H9 (cell line): ENCODE data around the gene ENC1. TPM values are rescaled to one million over a fixed set of nuclear protein-coding genes. Genes with fewer than 3 reads are reported as not detected.

Experiments
- DNase-seq: peaks from one replicate; pipeline ENCODE4 v3.0.0-alpha.2; 2017
- H2AFZ ChIP-seq: one replicate; pipeline ENCODE4 v1.6.1; 2013; ENCODE audit warnings: mild to moderate bottlenecking, low read length, control low read depth, moderate library complexity
- H2AK5ac ChIP-seq: 2 replicates; pipeline ENCODE4 v1.6.1; 2013; ENCODE audit warnings: low read length, control low read depth, mixed read lengths; ENCODE audit not compliant: insufficient read length
- H2BK120ac ChIP-seq: one replicate; pipeline ENCODE4 v1.6.1; 2013; ENCODE audit warnings: low read depth, mild to moderate bottlenecking, low read length, control low read depth, inconsistent platforms; ENCODE audit not compliant: poor library complexity, severe bottlenecking
- H2BK12ac ChIP-seq: 2 replicates; pipeline ENCODE4 v1.6.1; 2013; ENCODE audit warnings: low read length, control low read depth, mixed read lengths, low read depth; ENCODE audit not compliant: insufficient read length
- H2BK15ac ChIP-seq: 2 replicates; pipeline ENCODE4 v1.6.1; 2013; ENCODE audit warnings: low read depth, low read length, control low read depth
- H2BK20ac ChIP-seq: one replicate; pipeline ENCODE4 v1.6.1; 2013; ENCODE audit warnings: low read depth, mild to moderate bottlenecking, low read length, control low read depth, inconsistent platforms; ENCODE audit not compliant: poor library complexity, severe bottlenecking
- H2BK5ac ChIP-seq: 2 replicates; pipeline ENCODE4 v1.6.1; 2013; ENCODE audit warnings: low read length, control low read depth, mixed read lengths; ENCODE audit not compliant: insufficient read length
- H3K14ac ChIP-seq: 2 replicates; pipeline ENCODE4 v1.6.1; 2013; ENCODE audit warnings: low read length, control low read depth; ENCODE audit not compliant: insufficient read depth
- H3K18ac ChIP-seq: 2 replicates; pipeline ENCODE4 v1.6.1; 2013; ENCODE audit warnings: low read depth, mild to moderate bottlenecking, mixed read lengths, low read length, control low read depth; ENCODE audit not compliant: insufficient read length
- H3K23ac ChIP-seq: 2 replicates; pipeline ENCODE4 v1.6.1; 2013; ENCODE audit warnings: low read length, control low read depth, mixed read lengths, low read depth; ENCODE audit not compliant: insufficient read length
- H3K23me2 ChIP-seq: 2 replicates; pipeline ENCODE4 v1.6.1; 2013; ENCODE audit warnings: low read depth, mild to moderate bottlenecking, mixed read lengths, low read length, control low read depth; ENCODE audit not compliant: insufficient read length, poor library complexity, severe bottlenecking
- H3K27ac ChIP-seq: 2 replicates; pipeline ENCODE4 v1.5.1; 2013; ENCODE audit warnings: low read length, control low read depth, mixed read lengths, low read depth; ENCODE audit not compliant: insufficient read length
- H3K27me3 ChIP-seq: 2 replicates; pipeline ENCODE4 v1.6.1; 2013; ENCODE audit warnings: low read length, control low read depth, inconsistent platforms; ENCODE audit not compliant: insufficient read depth
- H3K4ac ChIP-seq: 2 replicates; pipeline ENCODE4 v1.6.1; 2013; ENCODE audit warnings: low read depth, mild to moderate bottlenecking, control low read depth, inconsistent platforms, low read length, moderate library complexity
- H3K4me1 ChIP-seq: 2 replicates; pipeline ENCODE4 v1.6.1; 2013; ENCODE audit warnings: low read length, control low read depth, inconsistent platforms; ENCODE audit not compliant: insufficient read depth
- H3K4me2 ChIP-seq: 2 replicates; pipeline ENCODE4 v1.6.1; 2013; ENCODE audit warnings: low read length, control low read depth, mixed read lengths; ENCODE audit not compliant: insufficient read length, insufficient read depth
- H3K56ac ChIP-seq: 2 replicates; pipeline ENCODE4 v1.6.1; 2013; ENCODE audit warnings: low read depth, mild to moderate bottlenecking, mixed read lengths, low read length, control low read depth; ENCODE audit not compliant: insufficient read length
- H3K79me1 ChIP-seq: 2 replicates; pipeline ENCODE4 v1.6.1; 2013; ENCODE audit warnings: low read depth, mild to moderate bottlenecking, moderate library complexity, low read length, control low read depth, inconsistent platforms; ENCODE audit not compliant: insufficient read depth, poor library complexity, severe bottlenecking
- H3K79me2 ChIP-seq: 2 replicates; pipeline ENCODE4 v1.6.1; 2013; ENCODE audit warnings: low read length, control low read depth, inconsistent platforms; ENCODE audit not compliant: insufficient read depth
- H3K9ac ChIP-seq: 2 replicates; pipeline ENCODE4 v1.6.1; 2013; ENCODE audit warnings: low read length, control low read depth, mixed read lengths; ENCODE audit not compliant: insufficient read length; ENCODE audit errors: extremely low read depth
- H3K9me3 ChIP-seq: one replicate; pipeline ENCODE4 v1.6.1; 2013; ENCODE audit warnings: low read depth, low read length, inconsistent platforms; ENCODE audit not compliant: control insufficient read depth
- H3T11ph ChIP-seq: one replicate; pipeline ENCODE4 v1.6.1; 2013; ENCODE audit warnings: mild to moderate bottlenecking, low read length, control low read depth, inconsistent platforms
- H4K20me1 ChIP-seq: one replicate; pipeline ENCODE4 v1.6.1; 2013; ENCODE audit not compliant: control insufficient read depth, insufficient read length, insufficient read depth
- H4K5ac ChIP-seq: 2 replicates; pipeline ENCODE4 v1.6.1; 2013; ENCODE audit warnings: low read depth, mild to moderate bottlenecking, mixed read lengths, low read length, control low read depth; ENCODE audit not compliant: insufficient read length
- H4K8ac ChIP-seq: replicated peaks from 2 replicates; pipeline ENCODE4 v1.6.1; 2013; ENCODE audit warnings: low read length, control low read depth, mixed read lengths, low read depth; ENCODE audit not compliant: insufficient read length
- H4K91ac ChIP-seq: 2 replicates; pipeline ENCODE4 v1.6.1; 2013; ENCODE audit warnings: low read depth, mild to moderate bottlenecking, moderate library complexity, mixed read lengths, low read length, control low read depth; ENCODE audit not compliant: insufficient read length
- H3K27ac Mint-ChIP-seq, 3 experiments: 2 replicates in 2 of 3; 3 replicates in 1 of 3; pipeline ENCODE4 v1.8.0; 2020 to 2021; ENCODE audit warnings: mixed read lengths in 3 of 3, mild to moderate bottlenecking in 1 of 3, moderate library complexity in 1 of 3
- H3K27me3 Mint-ChIP-seq: 2 replicates; pipeline ENCODE4 v1.8.0; 2021; ENCODE audit warnings: low read depth, mild to moderate bottlenecking, moderate library complexity, mixed read lengths
- H3K36me3 Mint-ChIP-seq, 3 experiments: 2 replicates in 2 of 3; 3 replicates in 1 of 3; pipeline ENCODE4 v1.8.0; 2020 to 2021; ENCODE audit warnings: low read depth in 3 of 3, mixed read lengths in 3 of 3; ENCODE audit not compliant: insufficient read depth in 1 of 3
- H3K4me1 Mint-ChIP-seq, 2 experiments: 2 replicates each; pipeline ENCODE4 v1.8.0; 2020; ENCODE audit warnings: mixed read lengths in 2 of 2
- H3K4me3 Mint-ChIP-seq, 2 experiments: 2 replicates in 1 of 2; 3 replicates in 1 of 2; pipeline ENCODE4 v1.8.0; 2020 to 2021; ENCODE audit warnings: mild to moderate bottlenecking in 2 of 2, mixed read lengths in 2 of 2, moderate library complexity in 1 of 2
- H3K9me3 Mint-ChIP-seq, 2 experiments: 2 replicates in 1 of 2; 3 replicates in 1 of 2; pipeline ENCODE4 v1.8.0; 2020; ENCODE audit warnings: mild to moderate bottlenecking in 2 of 2, mixed read lengths in 2 of 2, moderate library complexity in 1 of 2
- CTCF ChIP-seq: fragments of 200-600 bp; sonication (generic); conservative IDR thresholded peaks from 3 replicates; pipeline ENCODE4 v1.8.0; 2021; ENCODE audit warnings: antibody characterized with exemption, mild to moderate bottlenecking
- WGBS: extraction: QIAGEN DNeasy Blood & Tissue Kit; methylation state at CpG from one replicate; pipeline ENCODE4 v1.1.7; 2013; ENCODE audit warnings: missing lambda C conversion rate, low lambda C conversion rate, mixed read lengths; ENCODE audit not compliant: insufficient read length; ENCODE audit errors: extremely low coverage; 5-methylcytosine and 5-hydroxymethylcytosine counted together
- total RNA-seq: library from RNA; stranded (reverse); gene quantifications from 2 replicates; pipeline ENCODE4 v1.2.1, GENCODE V29; 2021

ENC1 gene
- total RNA-seq, 1 experiment from 2014 or later, result 14.4 TPM

- H3K23me2 ChIP-seq, result peaks cover 27% of the 10 kb centered on the region
- peaks cover 3% of the 10 kb centered on the region; the same call in 1 of the 2 replicates for H3K27me3 ChIP-seq
- no CpG with 5 or more reads among the region's 6 CpGs for WGBS
- peaks cover 4% of the 10 kb centered on the region; the same call in 1 of the 2 replicates for H3K4me1 ChIP-seq
- H3K27me3 Mint-ChIP-seq, result peaks cover 55% of the 10 kb centered on the region
- H3K36me3 Mint-ChIP-seq, result no peaks in the 10 kb centered on the region; a peak in 1 of 7 replicates
- H3K79me1 ChIP-seq, result no peaks in the 10 kb centered on the region
- no peak overlapping the region for H3K23ac ChIP-seq
- no peak overlapping the region for H4K8ac ChIP-seq
- no peak overlapping the region for H2BK120ac ChIP-seq
- H3K56ac ChIP-seq, result no peak overlapping the region
- H3K18ac ChIP-seq, result no peak overlapping the region
- peak overlapping the region in 1 of 2 experiments; percentile 86; a peak in 2 of 5 replicates for H3K4me3 Mint-ChIP-seq
- peaks cover 21 to 33% of the 10 kb centered on the region in 2 experiments for H3K4me1 Mint-ChIP-seq
- H2BK20ac ChIP-seq, result no peak overlapping the region
- no peak overlapping the region for H3K27ac ChIP-seq
- H3K4me2 ChIP-seq, result peak overlapping the region; percentile 96
- H2BK5ac ChIP-seq, result no peak overlapping the region
- H4K20me1 ChIP-seq, result no peaks in the 10 kb centered on the region
- no peak overlapping the region for H2AK5ac ChIP-seq
- H3K14ac ChIP-seq, result no peak overlapping the region
- no peak for DNase-seq
- TF ChIP-seq CTCF, result no peak
- no peaks in the 10 kb centered on the region for H3K9me3 ChIP-seq
- H3K9me3 Mint-ChIP-seq, result no peaks in the 10 kb centered on the region
- no peak overlapping the region for H2BK15ac ChIP-seq
- H2AFZ ChIP-seq, result no peak overlapping the region
- no peak overlapping the region for H3K9ac ChIP-seq
- H3K4ac ChIP-seq, result no peak overlapping the region
- H4K91ac ChIP-seq, result no peak overlapping the region
- H3K27ac Mint-ChIP-seq, result no peak overlapping the region
- no peak overlapping the region for H4K5ac ChIP-seq
- peaks cover 2% of the 10 kb centered on the region; the same call in 1 of the 2 replicates for H3K79me2 ChIP-seq
- no peak overlapping the region for H3T11ph ChIP-seq
- H2BK12ac ChIP-seq, result no peak overlapping the region
These were observed 2.0 kb upstream of the ENC1 start for GRCh38 chr5:74642543-74642863.
